Adrenal gland (tissue), 12 donors: ENCODE measurements around the gene HAPLN3. TPM values are rescaled to one million over a fixed set of nuclear protein-coding genes. Genes with fewer than 3 reads are reported as not detected.

ENCODE experiments used
- DNase-seq, 7 donors: peaks; one replicate each; pipeline ENCODE4 v3.0.0-alpha.2; 2019 to 2020
- H3K27ac ChIP-seq, 5 donors: fragments of 200-600 bp; sonication (generic) in 4 of 5; 1 replicate in 3 of 5; 2 replicates in 2 of 5; pipeline versions ENCODE4 v1.5.1 to v1.8.0; 2016 to 2020; ENCODE audit warnings: mild to moderate bottlenecking in 1 of 5
- H3K27me3 ChIP-seq: fragments of 200-600 bp; 2 replicates; pipeline ENCODE4 v1.8.0; 2021
- H3K36me3 ChIP-seq, 2 donors: fragments of 200-600 bp; replicated peaks in 1 of 2; 1 replicate in 1 of 2; 2 replicates in 1 of 2; pipeline versions ENCODE4 v1.5.1 to v1.8.0; 2018 to 2022
- H3K4me1 ChIP-seq, 2 donors: fragments of 200-600 bp; replicated peaks in 1 of 2; 1 replicate in 1 of 2; 2 replicates in 1 of 2; pipeline versions ENCODE4 v1.5.1 to v1.8.0; 2018 to 2021
- H3K4me3 ChIP-seq, 4 donors: fragments of 200-600 bp; sonication (generic) in 3 of 4; one replicate each; pipeline ENCODE4 v1.5.1; 2016 to 2018
- H3K9me3 ChIP-seq, 3 donors: fragments of 200-600 bp; sonication (generic) in 1 of 3; replicated peaks in 1 of 3; 1 replicate in 2 of 3; 2 replicates in 1 of 3; pipeline versions ENCODE4 v1.5.1 to v1.8.0; 2016 to 2021
- CTCF ChIP-seq, 6 experiments: fragments of 450-650 bp in 4 of 6; fragments of 200-600 bp in 2 of 6; sonication (generic) in 1 of 6; IDR thresholded peaks; 1 replicate in 5 of 6; 2 replicates in 1 of 6; pipeline versions ENCODE4 v1.5.1 to v1.8.0; 2016 to 2021; ENCODE audit warnings: antibody characterized with exemption in 6 of 6, mild to moderate bottlenecking in 2 of 6, moderate library complexity in 1 of 6
- POLR2A ChIP-seq, 2 donors: fragments of 450-650 bp; IDR thresholded peaks; one replicate each; pipeline ENCODE4 v1.6.1; 2017; ENCODE audit warnings: antibody characterized with exemption in 2 of 2, mild to moderate bottlenecking in 2 of 2, moderate library complexity in 1 of 2
- WGBS, 4 donors: extraction: QIAGEN DNeasy Blood & Tissue Kit in 2 of 4; methylation state at CpG; one replicate each; pipeline versions ENCODE4 v1.1.5 to v1.1.7; 2013 to 2017; 5-methylcytosine and 5-hydroxymethylcytosine counted together
- intact Hi-C, 2 donors: fragments of 100-400 bp; cut with DNase I; formaldehyde crosslinking; loops; one replicate each; pipeline versions ENCODE4 v1.14.1 to v1.15.0; 2022 to 2023
- polyA plus RNA-seq, 3 donors: library from polyadenylated mRNA; stranded (reverse); fragments of 200-250 nt in 2 of 3; fragments of 350-450 nt in 1 of 3; fragmentation: Illumina TruSeq in 1 of 3; extraction: RNeasy Lipid Tissue Mini Kit (QIAGEN cat#74804) in 1 of 3; gene quantifications; one replicate each; pipeline ENCODE4 v1.2.3, GENCODE V29; 2013 to 2014
- total RNA-seq, 9 donors: library from RNA; depleted of rRNA in 4 of 9; stranded (reverse); fragments of >200 nt in 4 of 9; fragments of 120-200 nt in 1 of 9; fragmentation: NEBNext Ultra II Directional in 1 of 9; extraction: Animal tissue kit (Norgen Biotek cat#: 25700) in 1 of 9; gene quantifications; one replicate each; pipeline versions ENCODE4 v1.1.0 to v1.2.4, GENCODE V29; 2013 to 2023
- donor health status: healthy with polysubstance abuse.
- donor health status: Bipolar disorder and iron deficiency.
- donor health status: DM: yes; HTN: yes; CAD: no.
- donor health status: DM: no; HTN: no; CAD: no.
- donor health status: DM: no; HTN: no; CAD: no.
- donor health status: DM: yes; HTN: yes; CAD: no.

HAPLN3 gene
- total and polyA plus RNA-seq, 12 donors = 0.55 to 7.6 (median 3.7) TPM

- peak in 6 of 7 donors; percentile 28 to 65 (median 59) for DNase-seq
- H3K9me3 ChIP-seq = no peaks in the 10 kb centered on the region
- intact Hi-C loops = no loop called here
- H3K4me3 ChIP-seq = no peak overlapping the region
- TF ChIP-seq POLR2A (IDR thresholded peaks at IDR 0.05) (no peak), CTCF (IDR thresholded peaks at IDR 0.05) (peak; percentile 37 to 56 (median 48))
- H3K36me3 ChIP-seq = no peaks in the 10 kb centered on the region
- H3K27ac ChIP-seq = no peak overlapping the region
- 16 to 85% (median 78%) methylated on average over 3 to 18 of the region's 18 CpGs for WGBS, 4 donors
- no peaks in the 10 kb centered on the region for H3K4me1 ChIP-seq
- no peaks in the 10 kb centered on the region for H3K27me3 ChIP-seq
Observed at GRCh38 chr15:88878720-88879184, 16.6 kb downstream of the HAPLN3 start.

- TF ChIP-seq POLR2A (IDR thresholded peaks at IDR 0.05) (no peak), CTCF (IDR thresholded peaks at IDR 0.05) (no peak)
- Histone ChIP-seq H3K4me3 (no peak overlapping the region), H3K36me3 (no peaks in the 10 kb centered on the region), H3K9me3 (no peaks in the 10 kb centered on the region), H3K27ac (no peak overlapping the region), H3K4me1 (no peaks in the 10 kb centered on the region), H3K27me3 (no peaks in the 10 kb centered on the region)
- DNase-seq = no peak
- WGBS, 4 donors = 88 to 93% (median 92%) methylated on average over 21 to 22 of the region's 22 CpGs
- intact Hi-C loops = no loop called here
Observed at GRCh38 chr15:88877906-88878305, 17.4 kb downstream of the HAPLN3 start.

- H3K4me3 ChIP-seq = no peak overlapping the region
- no peak for DNase-seq
- WGBS, 4 donors = 80 to 93% (median 89%) methylated on average over 9 to 11 of the region's 11 CpGs
- H3K27ac ChIP-seq = no peak overlapping the region
- TF ChIP-seq CTCF (IDR thresholded peaks at IDR 0.05) (no peak), POLR2A (IDR thresholded peaks at IDR 0.05) (no peak)
- no peaks in the 10 kb centered on the region for H3K27me3 ChIP-seq
- intact Hi-C loops = no loop called here
- no peaks in the 10 kb centered on the region for H3K4me1 ChIP-seq
- no peaks in the 10 kb centered on the region for H3K36me3 ChIP-seq
- H3K9me3 ChIP-seq = no peaks in the 10 kb centered on the region
Observed at GRCh38 chr15:88877415-88877814, 17.9 kb downstream of the HAPLN3 start.

- Histone ChIP-seq H3K27me3 (no peaks in the 10 kb centered on the region), H3K36me3 (no peaks in the 10 kb centered on the region), H3K9me3 (no peaks in the 10 kb centered on the region), H3K4me1 (no peaks in the 10 kb centered on the region), H3K4me3 (no peak overlapping the region), H3K27ac (no peak overlapping the region)
- 79 to 92% (median 83%) methylated on average over 10 of the region's 10 CpGs for WGBS, 4 donors
- DNase-seq = no peak
- TF ChIP-seq CTCF (IDR thresholded peaks at IDR 0.05) (no peak), POLR2A (IDR thresholded peaks at IDR 0.05) (no peak)
- intact Hi-C loops = no loop called here
Observed at GRCh38 chr15:88876573-88876972, 18.8 kb downstream of the HAPLN3 start.
